Psoas muscle (tissue), 8 donors: ENCODE data around the gene ARHGAP27. TPM values are rescaled to one million over a fixed set of nuclear protein-coding genes. Genes with fewer than 3 reads are reported as not detected.

Experiments used
- ATAC-seq, 4 donors: fragments of 200-7000 bp; cut with Tn5 transposase; one replicate each; pipeline ENCODE4 v1.9.1; 2020; ENCODE audit warnings: moderate library complexity in 3 of 4, mild to moderate bottlenecking in 2 of 4
- DNase-seq, 2 donors: peaks; one replicate each; pipeline ENCODE4 v3.0.0-alpha.2; 2020
- H3K27ac ChIP-seq: fragments of 200-600 bp; one replicate; pipeline ENCODE4 v1.8.0; 2022
- H3K27me3 ChIP-seq, 3 donors: fragments of 200-600 bp in 1 of 3; one replicate each; pipeline versions ENCODE4 v1.6.1 to v1.8.0; 2013 to 2022; ENCODE audit warnings: low read length in 2 of 3, mild to moderate bottlenecking in 2 of 3, moderate library complexity in 1 of 3; ENCODE audit not compliant: insufficient read depth in 3 of 3
- H3K36me3 ChIP-seq, 2 donors: fragments of 200-600 bp in 1 of 2; one replicate each; pipeline versions ENCODE4 v1.6.1 to v1.8.0; 2013 to 2022; ENCODE audit warnings: low read depth in 1 of 2, mild to moderate bottlenecking in 1 of 2, moderate library complexity in 1 of 2; ENCODE audit not compliant: insufficient read depth in 1 of 2
- H3K4me1 ChIP-seq: fragments of 200-600 bp; one replicate; pipeline ENCODE4 v1.8.0; 2022
- H3K4me3 ChIP-seq: fragments of 200-600 bp; one replicate; pipeline ENCODE4 v1.8.0; 2022; ENCODE audit warnings: mild to moderate bottlenecking
- H3K9me3 ChIP-seq: fragments of 200-600 bp; one replicate; pipeline ENCODE4 v1.8.0; 2022
- whole genome bisulfite sequencing, 3 donors: extraction: QIAGEN DNeasy Blood & Tissue Kit; methylation state at CpG; one replicate each; pipeline versions ENCODE4 v1.1.6 to v1.1.7; 2013; 5-methylcytosine and 5-hydroxymethylcytosine counted together
- intact Hi-C, 2 donors: fragments of 100-400 bp; cut with DNase I; formaldehyde crosslinking; loops; one replicate each; pipeline versions ENCODE4 v1.11.0 to v1.14.2; 2022
- polyA plus RNA-seq, 3 donors: library from polyadenylated mRNA; stranded (reverse); fragments of 200-250 nt; gene quantifications; one replicate each; pipeline ENCODE4 v1.2.3, GENCODE V29; 2013
- total RNA-seq, 4 donors: library from RNA; stranded (reverse); fragmentation: NEBNext Ultra II Directional in 2 of 4; extraction: Animal tissue kit (Norgen Biotek cat#: 25700) in 2 of 4; gene quantifications; one replicate each; pipeline versions ENCODE4 v1.2.1 to v1.2.4, GENCODE V29; 2021 to 2023
- TF ChIP-seq, protein P1 (sequence below): fragments of 200-600 bp; IDR thresholded peaks from one replicate; pipeline ENCODE4 v1.8.0; 2022; ENCODE audit warnings: antibody characterized with exemption
- donor health status: healthy with polysubstance abuse.
- donor health status: DM: no; HTN: no; CAD: no; lungs with moderate emphysema.
- donor health status: Bipolar disorder and iron deficiency.
- donor health status: healthy.
- donor health status: DM: yes; HTN: yes; CAD: no.
- donor health status: DM: no; HTN: no; CAD: no.
- donor health status: DM: no; HTN: no; CAD: no.
- donor health status: DM: yes; HTN: yes; CAD: no.

ARHGAP27 gene
- total and polyA plus RNA-seq, 7 donors, result 3.4 to 8.9 (median 5.5) TPM

DNA sequence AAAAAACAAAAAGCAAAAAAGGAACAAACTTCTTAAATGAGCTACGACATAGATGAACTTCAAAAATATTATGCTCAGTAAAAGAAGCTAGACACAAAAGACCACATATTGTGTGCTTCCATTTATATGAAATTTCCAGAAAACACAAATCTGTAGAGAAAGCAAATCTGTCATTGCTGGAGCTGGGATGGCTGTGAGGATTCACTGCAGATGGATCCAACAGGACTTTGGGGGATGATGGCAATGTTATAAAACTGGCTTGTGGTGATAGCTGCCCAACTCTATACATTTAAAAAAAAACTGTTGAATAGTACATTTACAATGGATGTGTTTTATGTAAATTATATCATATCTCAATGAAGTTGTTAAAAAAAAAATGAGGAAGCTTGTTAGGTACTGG is 63.2 kb downstream of the ARHGAP27 start:
- intact Hi-C loops, result no loop called here
- Histone ChIP-seq H3K36me3 (no peaks in the 10 kb centered on the region), H3K4me1 (peaks cover 26% of the 10 kb centered on the region), H3K27ac (no peak overlapping the region), H3K27me3 (no peaks in the 10 kb centered on the region), H3K9me3 (no peaks in the 10 kb centered on the region), H3K4me3 (no peak overlapping the region)
- WGBS, 3 donors, result 86 to 95% (median 91%) methylated on average over 1 of the region's 1 CpG
- TF ChIP-seq, protein P1, sequence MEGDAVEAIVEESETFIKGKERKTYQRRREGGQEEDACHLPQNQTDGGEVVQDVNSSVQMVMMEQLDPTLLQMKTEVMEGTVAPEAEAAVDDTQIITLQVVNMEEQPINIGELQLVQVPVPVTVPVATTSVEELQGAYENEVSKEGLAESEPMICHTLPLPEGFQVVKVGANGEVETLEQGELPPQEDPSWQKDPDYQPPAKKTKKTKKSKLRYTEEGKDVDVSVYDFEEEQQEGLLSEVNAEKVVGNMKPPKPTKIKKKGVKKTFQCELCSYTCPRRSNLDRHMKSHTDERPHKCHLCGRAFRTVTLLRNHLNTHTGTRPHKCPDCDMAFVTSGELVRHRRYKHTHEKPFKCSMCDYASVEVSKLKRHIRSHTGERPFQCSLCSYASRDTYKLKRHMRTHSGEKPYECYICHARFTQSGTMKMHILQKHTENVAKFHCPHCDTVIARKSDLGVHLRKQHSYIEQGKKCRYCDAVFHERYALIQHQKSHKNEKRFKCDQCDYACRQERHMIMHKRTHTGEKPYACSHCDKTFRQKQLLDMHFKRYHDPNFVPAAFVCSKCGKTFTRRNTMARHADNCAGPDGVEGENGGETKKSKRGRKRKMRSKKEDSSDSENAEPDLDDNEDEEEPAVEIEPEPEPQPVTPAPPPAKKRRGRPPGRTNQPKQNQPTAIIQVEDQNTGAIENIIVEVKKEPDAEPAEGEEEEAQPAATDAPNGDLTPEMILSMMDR, result no peak
- DNase-seq, result no peak
- no peak for ATAC-seq

DNA sequence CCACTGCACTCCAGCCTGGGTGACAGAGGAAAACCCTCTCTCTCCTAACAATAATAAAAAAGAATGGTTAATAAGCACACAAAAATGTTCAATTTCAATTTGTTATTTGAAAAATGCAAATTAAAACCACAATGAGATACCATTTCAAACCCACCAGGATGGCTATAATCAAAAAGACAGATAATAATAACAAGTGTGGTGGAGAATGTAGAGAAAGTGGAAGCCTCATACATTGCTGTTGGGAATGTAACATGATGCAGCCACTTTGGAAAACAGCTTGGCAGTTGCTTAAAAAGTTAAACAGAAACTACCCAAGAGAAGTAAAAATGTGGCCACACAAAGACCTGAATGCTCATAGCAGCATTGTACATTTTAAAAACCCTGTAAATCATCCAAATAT is 64.0 kb downstream of the ARHGAP27 start:
- Histone ChIP-seq H3K27ac (no peak overlapping the region), H3K9me3 (no peaks in the 10 kb centered on the region), H3K4me3 (no peak overlapping the region), H3K36me3 (no peaks in the 10 kb centered on the region), H3K27me3 (no peaks in the 10 kb centered on the region), H3K4me1 (peaks cover 25% of the 10 kb centered on the region)
- TF ChIP-seq, protein P1, result no peak
- ATAC-seq, result no peak
- intact Hi-C loops, result no loop called here
- no peak for DNase-seq

DNA sequence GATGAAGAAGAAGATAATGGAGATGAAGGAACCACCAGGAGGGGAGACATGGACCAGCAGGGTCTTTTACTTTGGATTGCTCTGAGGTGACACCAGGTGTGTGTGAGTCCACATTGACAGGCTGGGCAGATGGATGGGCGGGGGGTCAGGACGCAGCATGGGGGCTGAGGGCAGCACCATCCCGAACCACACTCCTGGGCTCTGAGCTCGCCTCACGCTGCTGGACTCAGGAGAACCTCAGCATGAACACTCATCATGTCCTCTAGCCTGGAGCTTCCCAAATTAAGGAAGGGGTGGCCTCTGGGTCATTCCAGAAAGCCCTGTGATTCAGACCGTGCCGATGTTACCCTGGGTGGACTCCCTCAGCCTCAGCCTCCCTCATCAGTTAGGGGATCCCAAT is 65.5 kb downstream of the ARHGAP27 start:
- Histone ChIP-seq H3K27ac (no peak overlapping the region), H3K36me3 (no peaks in the 10 kb centered on the region), H3K4me3 (no peak overlapping the region), H3K9me3 (no peaks in the 10 kb centered on the region), H3K27me3 (no peaks in the 10 kb centered on the region), H3K4me1 (peaks cover 11% of the 10 kb centered on the region)
- 93 to 99% (median 94%) methylated on average over 7 of the region's 7 CpGs for WGBS, 3 donors
- intact Hi-C loops, result no loop called here
- DNase-seq (no peak), ATAC-seq (no peak)
- TF ChIP-seq, protein P1, result no peak

DNA sequence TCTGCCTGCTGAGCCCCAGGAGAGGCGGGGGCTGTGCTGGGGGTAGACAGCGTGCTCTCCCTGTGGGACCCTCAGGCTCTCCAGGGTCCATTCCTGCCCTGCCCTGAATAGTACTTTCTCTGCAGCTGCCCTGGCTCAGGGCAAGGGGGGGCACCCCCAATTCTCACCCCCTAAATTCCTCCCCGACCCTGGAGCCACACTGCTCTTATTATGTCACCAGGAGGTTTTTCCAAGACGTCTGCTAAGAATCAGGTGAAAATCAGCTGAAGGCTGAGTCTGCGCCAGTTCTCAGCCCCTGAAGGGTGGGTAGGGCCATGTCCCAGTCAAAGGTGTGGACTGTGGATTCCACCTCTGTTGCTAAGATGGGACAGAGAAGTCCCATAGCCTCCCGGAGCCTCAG is 66.0 kb downstream of the ARHGAP27 start:
- Histone ChIP-seq H3K36me3 (no peaks in the 10 kb centered on the region), H3K4me1 (peaks cover 7% of the 10 kb centered on the region), H3K27ac (no peak overlapping the region), H3K4me3 (no peak overlapping the region), H3K9me3 (no peaks in the 10 kb centered on the region), H3K27me3 (no peaks in the 10 kb centered on the region)
- ATAC-seq, result no peak
- TF ChIP-seq, protein P1, result no peak
- intact Hi-C loops, result no loop called here
- WGBS, 3 donors, result 90 to 93% (median 92%) methylated on average over 6 of the region's 6 CpGs
- no peak for DNase-seq

DNA sequence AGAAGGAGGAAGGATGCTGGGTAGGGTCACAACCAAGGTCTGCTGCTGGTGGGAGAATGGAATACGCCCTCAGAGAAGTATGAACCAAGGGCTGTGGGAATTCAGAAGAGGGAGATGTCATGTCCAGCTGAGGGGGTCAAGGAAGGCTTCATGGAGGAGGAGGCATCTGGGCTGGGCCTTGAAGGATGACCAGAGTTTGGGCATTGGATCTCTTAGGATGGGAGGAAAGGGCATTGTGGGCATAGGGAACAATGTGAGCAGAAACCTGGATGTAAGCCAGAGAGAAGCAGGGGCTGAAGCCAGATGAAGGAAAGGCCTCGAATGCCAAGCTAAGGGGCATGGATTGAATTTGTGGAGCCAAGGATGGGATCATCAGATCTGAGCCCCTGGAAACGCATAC is 66.6 kb downstream of the ARHGAP27 start:
- intact Hi-C loops, result no loop called here
- no peak overlapping the region for H3K27ac ChIP-seq
- WGBS, 3 donors, result 58 to 90% (median 86%) methylated on average over 3 of the region's 3 CpGs
- no peaks in the 10 kb centered on the region for H3K27me3 ChIP-seq
- H3K9me3 ChIP-seq, result no peaks in the 10 kb centered on the region
- no peak for ATAC-seq
- peaks cover 4% of the 10 kb centered on the region for H3K4me1 ChIP-seq
- H3K36me3 ChIP-seq, result no peaks in the 10 kb centered on the region
- H3K4me3 ChIP-seq, result no peak overlapping the region
- no peak for DNase-seq
- TF ChIP-seq, protein P1, result no peak
